ENCODE results near the gene ANKRD53.
"Not testable (repeated sequence)": the region's sequence is repeated elsewhere in the genome, so short reads cannot be mapped to it uniquely, and the experiment has no call there.

Gene ANKRD53

GRCh38 chr2:70999362-70999761 is 20.9 kb downstream of the ANKRD53 start:
- peak overlapping the region; percentile 27; the same call in 1 of the 2 replicates for H3K4me2 ChIP-seq (ENCODE audit: low read depth, low read length)
- no peak overlapping the region for H3K9ac ChIP-seq (ENCODE audit: low read length)
- H2AFZ ChIP-seq (ENCODE audit: low read length), result peak overlapping the region; percentile 30; the same call in 1 of the 2 replicates

GRCh38 chr2:70999931-71000330 is 21.5 kb downstream of the ANKRD53 start:
- not testable (repeated sequence) for H3K9ac ChIP-seq (ENCODE audit: low read length); H4K20me1 ChIP-seq (ENCODE audit: insufficient read depth, low read length); H3K4me3 ChIP-seq (ENCODE audit: low read length); H3K9me3 ChIP-seq (replicated peaks; ENCODE audit: insufficient read depth, low read length); H2AFZ ChIP-seq (ENCODE audit: low read length); H3K36me3 ChIP-seq (replicated peaks; ENCODE audit: insufficient read depth, low read length); DNase-seq; H3K27me3 ChIP-seq (replicated peaks; ENCODE audit: insufficient read depth, low read length); H3K79me2 ChIP-seq (ENCODE audit: low read length); H3K9me2 ChIP-seq (replicated peaks; ENCODE audit: insufficient read depth, low read length); H3K27ac ChIP-seq (ENCODE audit: low read length)
- peaks cover 11% of the 10 kb centered on the region for H3K4me1 ChIP-seq (ENCODE audit: low read length)
- H3K4me2 ChIP-seq (ENCODE audit: low read depth, low read length), result peak overlapping the region; percentile 27; the same call in 1 of the 2 replicates
- 0 out of 2 replicates have a peak, but pooled peaks cover 11% of the 10 kb centered on the region for H3F3A ChIP-seq (ENCODE audit: insufficient read depth, low read length)

More at GRCh38 chr2:70999362-70999761, 20.9 kb downstream of the ANKRD53 start:
- DNase-seq, result no peak
- H3F3A ChIP-seq (ENCODE audit: insufficient read depth, low read length), result 0 out of 2 replicates have a peak, but pooled peaks cover 11% of the 10 kb centered on the region
- H3K9me3 ChIP-seq (replicated peaks; ENCODE audit: insufficient read depth, low read length), result no peaks in the 10 kb centered on the region
- no peaks in the 10 kb centered on the region for H3K27me3 ChIP-seq (replicated peaks; ENCODE audit: insufficient read depth, low read length)
- H3K27ac ChIP-seq (ENCODE audit: low read length), result no peak overlapping the region
- no peak overlapping the region for H3K4me3 ChIP-seq (ENCODE audit: low read length)
- peaks cover 11% of the 10 kb centered on the region for H3K4me1 ChIP-seq (ENCODE audit: low read length)
- peaks cover 2% of the 10 kb centered on the region for H3K79me2 ChIP-seq (ENCODE audit: low read length)
- no peaks in the 10 kb centered on the region for H3K36me3 ChIP-seq (replicated peaks; ENCODE audit: insufficient read depth, low read length)
- TF ChIP-seq EZH2 (optimal IDR thresholded peaks at IDR 0.05; ENCODE audit: low read depth, low read length) (no peak), CTCF (IDR thresholded peaks at IDR 0.05; ENCODE audit: low read length) (no peak), EZH2phosphoT487 (IDR thresholded peaks at IDR 0.05; ENCODE audit: low read length) (no peak)
- no peaks in the 10 kb centered on the region for H4K20me1 ChIP-seq (ENCODE audit: insufficient read depth, low read length)
- no peaks in the 10 kb centered on the region for H3K9me2 ChIP-seq (replicated peaks; ENCODE audit: insufficient read depth, low read length)

GRCh38 chr2:71000780-71001591 is 22.6 kb downstream of the ANKRD53 start:
- no peak overlapping the region for H3K27ac ChIP-seq (ENCODE audit: low read length)
- peak overlapping the region; percentile 75 for H3K4me2 ChIP-seq (ENCODE audit: low read depth, low read length)
- H3K9me3 ChIP-seq (replicated peaks; ENCODE audit: insufficient read depth, low read length), result no peaks in the 10 kb centered on the region
- TF ChIP-seq EZH2 (optimal IDR thresholded peaks at IDR 0.05; ENCODE audit: low read depth, low read length), result no peak
- peak; percentile 96 for TF ChIP-seq CTCF (IDR thresholded peaks at IDR 0.05; ENCODE audit: low read length)
- no peak for TF ChIP-seq EZH2phosphoT487 (IDR thresholded peaks at IDR 0.05; ENCODE audit: low read length)
- peak overlapping the region; percentile 40; the same call in 1 of the 2 replicates for H3K9ac ChIP-seq (ENCODE audit: low read length)
- H3K79me2 ChIP-seq (ENCODE audit: low read length), result no peaks in the 10 kb centered on the region
- H3F3A ChIP-seq (ENCODE audit: insufficient read depth, low read length), result 0 out of 2 replicates have a peak, but pooled peaks cover 5% of the 10 kb centered on the region
- H3K4me3 ChIP-seq (ENCODE audit: low read length), result peak overlapping the region; percentile 66
- no peaks in the 10 kb centered on the region for H4K20me1 ChIP-seq (ENCODE audit: insufficient read depth, low read length)
- H3K9me2 ChIP-seq (replicated peaks; ENCODE audit: insufficient read depth, low read length), result no peaks in the 10 kb centered on the region
- H2AFZ ChIP-seq (ENCODE audit: low read length), result peak overlapping the region; percentile 96
- H3K36me3 ChIP-seq (replicated peaks; ENCODE audit: insufficient read depth, low read length), result no peaks in the 10 kb centered on the region
- H3K27me3 ChIP-seq (replicated peaks; ENCODE audit: insufficient read depth, low read length), result no peaks in the 10 kb centered on the region
- peak; percentile 80 for DNase-seq
- peaks cover 11% of the 10 kb centered on the region for H3K4me1 ChIP-seq (ENCODE audit: low read length)

- Histone ChIP-seq H3K27ac (ENCODE audit: low read length) (no peak overlapping the region), H3K4me3 (ENCODE audit: low read length) (no peak overlapping the region; the same call in 1 of the 2 replicates), H3K27me3 (replicated peaks; ENCODE audit: insufficient read depth, low read length) (no peaks in the 10 kb centered on the region), H3K9me3 (replicated peaks; ENCODE audit: insufficient read depth, low read length) (no peaks in the 10 kb centered on the region), H3K36me3 (replicated peaks; ENCODE audit: insufficient read depth, low read length) (no peaks in the 10 kb centered on the region), H2AFZ (ENCODE audit: low read length) (peak overlapping the region; percentile 96), H4K20me1 (ENCODE audit: insufficient read depth, low read length) (no peaks in the 10 kb centered on the region), H3K9ac (ENCODE audit: low read length) (no peak overlapping the region), H3F3A (ENCODE audit: insufficient read depth, low read length) (0 out of 2 replicates have a peak, but pooled peaks cover 5% of the 10 kb centered on the region), H3K4me1 (ENCODE audit: low read length) (peaks cover 11% of the 10 kb centered on the region), H3K79me2 (ENCODE audit: low read length) (no peaks in the 10 kb centered on the region), H3K9me2 (replicated peaks; ENCODE audit: insufficient read depth, low read length) (no peaks in the 10 kb centered on the region), H3K4me2 (ENCODE audit: low read depth, low read length) (peak overlapping the region; percentile 75; the same call in 1 of the 2 replicates)
- no peak for TF ChIP-seq CTCF (IDR thresholded peaks at IDR 0.05; ENCODE audit: low read length)
- TF ChIP-seq EZH2 (optimal IDR thresholded peaks at IDR 0.05; ENCODE audit: low read depth, low read length), result no peak
- no peak for TF ChIP-seq EZH2phosphoT487 (IDR thresholded peaks at IDR 0.05; ENCODE audit: low read length)
- DNase-seq, result no peak
Measured at GRCh38 chr2:71001592-71001927, 23.1 kb downstream of the ANKRD53 start.

All from MM.1S (cell line).